OCI-LY3 (cell line): ENCODE results near the gene PLEK.

Experiments used
- EZH2phosphoT487 ChIP-seq: fragments of 200-600 bp; shearing (Covaris generic); IDR thresholded peaks from 2 replicates; pipeline ENCODE4 v1.6.1; 2018; ENCODE audit warnings: antibody characterized with exemption, mixed run types, low read depth
- TF ChIP-seq, protein P1 (sequence below): fragments of 200-600, 300-600 bp; sonication (generic); IDR thresholded peaks from 2 replicates; pipeline ENCODE4 v1.5.1; 2014; ENCODE audit warnings: antibody characterized with exemption, low read length, low read depth

DNA sequence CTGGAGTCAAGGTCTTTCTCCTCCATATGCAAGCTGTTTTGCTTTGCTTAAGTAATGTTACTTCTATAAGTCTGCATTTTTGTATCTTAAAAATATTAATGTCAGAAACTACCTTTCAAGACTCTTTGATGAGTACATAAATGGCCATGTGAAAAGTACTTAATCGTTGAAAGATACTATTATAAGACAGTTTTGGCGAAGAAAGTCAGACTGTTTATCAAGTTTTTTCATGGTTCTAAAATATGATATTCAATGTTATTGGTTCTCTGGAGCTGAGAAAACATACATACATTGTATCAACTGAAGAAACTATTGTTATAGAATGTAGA lies 76.9 kb downstream of the PLEK start:
- TF ChIP-seq, protein P1, sequence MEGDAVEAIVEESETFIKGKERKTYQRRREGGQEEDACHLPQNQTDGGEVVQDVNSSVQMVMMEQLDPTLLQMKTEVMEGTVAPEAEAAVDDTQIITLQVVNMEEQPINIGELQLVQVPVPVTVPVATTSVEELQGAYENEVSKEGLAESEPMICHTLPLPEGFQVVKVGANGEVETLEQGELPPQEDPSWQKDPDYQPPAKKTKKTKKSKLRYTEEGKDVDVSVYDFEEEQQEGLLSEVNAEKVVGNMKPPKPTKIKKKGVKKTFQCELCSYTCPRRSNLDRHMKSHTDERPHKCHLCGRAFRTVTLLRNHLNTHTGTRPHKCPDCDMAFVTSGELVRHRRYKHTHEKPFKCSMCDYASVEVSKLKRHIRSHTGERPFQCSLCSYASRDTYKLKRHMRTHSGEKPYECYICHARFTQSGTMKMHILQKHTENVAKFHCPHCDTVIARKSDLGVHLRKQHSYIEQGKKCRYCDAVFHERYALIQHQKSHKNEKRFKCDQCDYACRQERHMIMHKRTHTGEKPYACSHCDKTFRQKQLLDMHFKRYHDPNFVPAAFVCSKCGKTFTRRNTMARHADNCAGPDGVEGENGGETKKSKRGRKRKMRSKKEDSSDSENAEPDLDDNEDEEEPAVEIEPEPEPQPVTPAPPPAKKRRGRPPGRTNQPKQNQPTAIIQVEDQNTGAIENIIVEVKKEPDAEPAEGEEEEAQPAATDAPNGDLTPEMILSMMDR, result no peak
- no peak for TF ChIP-seq EZH2phosphoT487
